Glutamatergic neuron (in vitro differentiated cells): ENCODE measurements around the gene CTPS1. TPM values are rescaled to one million over a fixed set of nuclear protein-coding genes. Genes with fewer than 3 reads are reported as not detected.

Experiments
- DNase-seq: peaks from one replicate; pipeline ENCODE4 v3.0.0; 2022
- H3K27ac Mint-ChIP-seq: one replicate; pipeline ENCODE4 v1.8.0; 2020; ENCODE audit warnings: mild to moderate bottlenecking, mixed read lengths, inconsistent platforms; ENCODE audit not compliant: unreplicated experiment
- H3K27me3 Mint-ChIP-seq: one replicate; pipeline ENCODE4 v1.8.0; 2020; ENCODE audit warnings: mild to moderate bottlenecking, moderate library complexity, mixed read lengths, inconsistent platforms; ENCODE audit not compliant: unreplicated experiment
- H3K36me3 Mint-ChIP-seq: one replicate; pipeline ENCODE4 v1.8.0; 2020; ENCODE audit warnings: mild to moderate bottlenecking, mixed read lengths, inconsistent platforms; ENCODE audit not compliant: unreplicated experiment
- H3K4me1 Mint-ChIP-seq: one replicate; pipeline ENCODE4 v1.8.0; 2020; ENCODE audit warnings: mild to moderate bottlenecking, low read depth, mixed read lengths, inconsistent platforms; ENCODE audit not compliant: unreplicated experiment
- H3K4me3 Mint-ChIP-seq: one replicate; pipeline ENCODE4 v1.8.0; 2020; ENCODE audit warnings: mild to moderate bottlenecking, mixed read lengths, inconsistent platforms; ENCODE audit not compliant: unreplicated experiment
- H3K9me3 Mint-ChIP-seq: one replicate; pipeline ENCODE4 v1.8.0; 2020; ENCODE audit warnings: mild to moderate bottlenecking, moderate library complexity, mixed read lengths, inconsistent platforms; ENCODE audit not compliant: unreplicated experiment
- total RNA-seq: library from RNA; stranded (reverse); fragmentation: NEBNext Ultra II Directional; extraction: Animal tissue kit (Norgen Biotek cat#: 25700); gene quantifications from one replicate; pipeline ENCODE4 v1.2.1, GENCODE V29; 2021; ENCODE audit not compliant: unreplicated experiment
- TF ChIP-seq, protein P1 (sequence below): fragments of 200-600 bp; sonication (generic); IDR thresholded peaks from one replicate; pipeline ENCODE4 v1.5.0; 2021; ENCODE audit not compliant: partially characterized antibody, unreplicated experiment

Gene CTPS1
- total RNA-seq, 1 donor from 2014 or later = 110 TPM

DNA sequence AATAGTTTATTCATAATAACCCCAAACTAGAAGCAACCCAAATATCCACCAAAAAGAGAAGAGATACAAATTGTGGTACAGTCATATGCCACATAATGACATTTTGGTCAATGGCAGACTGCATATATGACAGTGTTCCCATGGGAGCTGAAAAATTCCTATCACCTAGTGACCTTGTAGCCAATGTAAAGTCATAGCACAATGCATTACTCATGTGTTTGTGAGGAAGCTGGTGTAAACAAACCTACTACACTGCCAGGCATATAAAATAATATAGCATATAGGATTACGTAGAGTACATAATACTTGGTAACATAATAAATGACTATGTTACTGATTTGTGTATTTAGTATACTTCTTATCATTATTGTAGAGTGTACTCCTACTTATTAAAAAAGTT, 71.5 kb downstream of the CTPS1 start:
- Mint-ChIP-seq H3K27ac (no peak overlapping the region), H3K36me3 (no peaks in the 10 kb centered on the region), H3K4me1 (no peaks in the 10 kb centered on the region), H3K4me3 (no peak overlapping the region), H3K27me3 (peaks cover 2% of the 10 kb centered on the region), H3K9me3 (peaks cover 4% of the 10 kb centered on the region)
- TF ChIP-seq, protein P1, sequence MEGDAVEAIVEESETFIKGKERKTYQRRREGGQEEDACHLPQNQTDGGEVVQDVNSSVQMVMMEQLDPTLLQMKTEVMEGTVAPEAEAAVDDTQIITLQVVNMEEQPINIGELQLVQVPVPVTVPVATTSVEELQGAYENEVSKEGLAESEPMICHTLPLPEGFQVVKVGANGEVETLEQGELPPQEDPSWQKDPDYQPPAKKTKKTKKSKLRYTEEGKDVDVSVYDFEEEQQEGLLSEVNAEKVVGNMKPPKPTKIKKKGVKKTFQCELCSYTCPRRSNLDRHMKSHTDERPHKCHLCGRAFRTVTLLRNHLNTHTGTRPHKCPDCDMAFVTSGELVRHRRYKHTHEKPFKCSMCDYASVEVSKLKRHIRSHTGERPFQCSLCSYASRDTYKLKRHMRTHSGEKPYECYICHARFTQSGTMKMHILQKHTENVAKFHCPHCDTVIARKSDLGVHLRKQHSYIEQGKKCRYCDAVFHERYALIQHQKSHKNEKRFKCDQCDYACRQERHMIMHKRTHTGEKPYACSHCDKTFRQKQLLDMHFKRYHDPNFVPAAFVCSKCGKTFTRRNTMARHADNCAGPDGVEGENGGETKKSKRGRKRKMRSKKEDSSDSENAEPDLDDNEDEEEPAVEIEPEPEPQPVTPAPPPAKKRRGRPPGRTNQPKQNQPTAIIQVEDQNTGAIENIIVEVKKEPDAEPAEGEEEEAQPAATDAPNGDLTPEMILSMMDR = no peak
- no peak for DNase-seq

DNA sequence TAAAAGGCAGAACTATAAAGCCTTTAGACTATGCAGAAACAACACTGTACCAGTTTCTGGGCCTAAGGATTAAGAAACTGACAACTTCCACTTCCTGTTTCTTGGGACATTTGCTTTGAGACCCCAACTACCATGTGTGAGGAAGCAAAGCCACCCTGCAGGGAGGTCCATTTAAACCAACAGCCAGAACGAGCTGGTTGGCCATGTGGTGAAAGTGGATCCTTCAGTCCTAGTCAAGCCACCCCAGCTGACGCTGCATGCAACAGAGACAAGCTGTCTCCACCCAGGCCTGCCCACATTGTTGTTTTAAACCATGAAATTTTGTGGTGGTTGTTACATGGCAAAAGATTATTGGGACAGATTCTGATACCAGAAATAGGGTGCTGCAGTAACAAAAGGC, 73.8 kb downstream of the CTPS1 start:
- no peaks in the 10 kb centered on the region for H3K27me3 Mint-ChIP-seq
- no peak for DNase-seq
- H3K4me1 Mint-ChIP-seq = no peaks in the 10 kb centered on the region
- H3K27ac Mint-ChIP-seq = no peak overlapping the region
- H3K36me3 Mint-ChIP-seq = no peaks in the 10 kb centered on the region
- TF ChIP-seq, protein P1 = no peak
- H3K4me3 Mint-ChIP-seq = no peak overlapping the region
- H3K9me3 Mint-ChIP-seq = no peaks in the 10 kb centered on the region

DNA sequence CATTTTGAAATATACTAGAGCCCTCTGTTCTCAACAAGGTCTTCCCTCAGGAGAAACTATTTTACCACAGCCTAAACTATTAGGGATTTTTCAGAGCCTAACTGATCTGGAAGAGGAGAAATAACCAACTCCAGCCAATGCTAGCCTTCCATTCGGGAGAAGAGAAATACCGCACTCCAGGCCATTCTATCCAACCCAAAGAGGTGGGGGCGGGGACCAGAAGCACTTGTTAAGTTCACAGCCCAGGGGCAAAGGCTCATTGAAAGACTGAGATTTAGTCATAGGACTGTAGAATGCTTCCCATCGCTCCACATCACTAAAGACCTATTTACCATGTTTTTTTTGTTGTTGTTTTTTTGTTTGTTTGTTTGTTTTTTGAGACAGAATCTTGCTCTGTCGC, 77.4 kb downstream of the CTPS1 start:
- H3K27me3 Mint-ChIP-seq = no peaks in the 10 kb centered on the region
- peaks cover 1% of the 10 kb centered on the region for H3K9me3 Mint-ChIP-seq
- H3K36me3 Mint-ChIP-seq = peaks cover 6% of the 10 kb centered on the region
- DNase-seq = no peak
- TF ChIP-seq, protein P1 = no peak
- no peaks in the 10 kb centered on the region for H3K4me1 Mint-ChIP-seq
- no peak overlapping the region for H3K4me3 Mint-ChIP-seq
- H3K27ac Mint-ChIP-seq = no peak overlapping the region

Other genes with a start within 250 kb of the CTPS1 start
- 0.76 TPM for gene KCNQ4, start 195.9 kb upstream of the CTPS1 start, total RNA-seq
- gene CITED4, start 117.3 kb upstream of the CTPS1 start, total RNA-seq = 3.8 TPM
- gene SLFNL1, start 42.0 kb downstream of the CTPS1 start, total RNA-seq = 0.20 TPM